ENCODE data around the gene LRRC4C. TPM values are rescaled to one million over a fixed set of nuclear protein-coding genes. Genes with fewer than 3 reads are reported as not detected.
"Not testable (repeated sequence)": the region's sequence is repeated elsewhere in the genome, so short reads cannot be mapped to it uniquely, and the experiment has no call there.

The LRRC4C gene
- total RNA-seq, 1 experiment from 2014 or later, result 0.12 TPM

DNA sequence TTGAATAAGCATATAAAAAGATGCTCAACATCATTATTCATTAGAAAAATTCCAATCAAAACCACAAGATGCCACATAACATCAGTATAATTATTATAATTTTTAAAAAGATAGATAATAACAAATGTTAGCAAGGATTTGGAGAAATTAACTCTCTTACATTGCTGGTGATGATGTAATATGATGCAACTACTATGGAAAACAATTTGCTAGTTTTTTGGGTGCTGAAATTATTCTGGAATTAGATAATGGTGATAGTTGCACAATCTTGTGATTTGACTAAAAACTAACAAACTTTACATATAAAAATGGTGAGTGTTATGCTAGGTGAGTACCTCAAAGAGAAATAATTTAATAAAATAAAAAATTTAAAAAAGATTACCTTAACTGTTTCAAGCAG, 412.2 kb downstream of the LRRC4C start:
- no peak for DNase-seq (ENCODE audit: extremely low read depth, low read depth)

GRCh38 chr11:41045266-41045665, 414.2 kb downstream of the LRRC4C start:
- no peak for DNase-seq (ENCODE audit: extremely low read depth, low read depth)

GRCh38 chr11:41044747-41045146, 414.7 kb downstream of the LRRC4C start:
- DNase-seq (ENCODE audit: extremely low read depth, low read depth), result no peak

GRCh38 chr11:41042688-41043087, 416.8 kb downstream of the LRRC4C start:
- DNase-seq (ENCODE audit: extremely low read depth, low read depth), result no peak

DNA sequence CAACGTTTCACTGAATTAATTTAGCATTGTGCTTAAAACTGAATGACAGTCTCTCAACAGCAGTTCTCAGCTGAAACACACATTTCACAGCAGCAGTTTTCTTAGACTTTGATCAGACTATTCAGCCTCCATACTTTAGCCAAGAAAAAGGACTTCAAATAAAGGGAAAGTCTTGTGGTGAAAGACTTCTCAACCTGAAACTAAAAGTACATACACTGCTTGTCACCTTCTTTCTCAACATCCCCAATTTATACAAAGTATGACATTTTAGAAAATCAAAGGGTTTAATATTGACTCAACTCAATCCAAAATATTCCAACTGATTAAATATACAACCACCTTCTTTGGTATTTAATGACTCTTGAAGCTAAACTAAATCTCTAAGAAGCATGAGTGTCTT, 419.0 kb downstream of the LRRC4C start:
- no peak for DNase-seq (ENCODE audit: extremely low read depth, low read depth)

DNA sequence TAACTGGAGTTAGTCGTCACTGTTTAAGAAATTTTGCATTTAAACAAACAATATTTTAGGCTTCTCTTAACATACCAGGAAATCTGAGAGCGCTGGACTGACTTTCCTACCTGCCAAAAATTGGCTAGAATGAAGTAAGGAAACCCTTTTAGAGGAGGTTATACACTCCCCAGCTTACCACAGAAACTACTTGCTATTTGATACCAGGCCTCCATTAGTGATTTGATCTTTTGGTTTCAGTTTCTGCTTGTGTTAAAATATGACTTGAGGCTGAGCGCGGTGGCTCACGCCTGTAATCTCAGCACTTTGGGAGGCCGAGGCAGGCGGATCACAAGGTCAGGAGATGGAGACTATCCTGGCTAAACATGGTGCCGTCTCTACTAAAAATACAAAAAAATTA, 419.9 kb downstream of the LRRC4C start:
- no peak for DNase-seq (ENCODE audit: extremely low read depth, low read depth)

GRCh38 chr11:41031551-41032060, 427.8 kb downstream of the LRRC4C start:
- DNase-seq (ENCODE audit: extremely low read depth, low read depth), result no peak

DNA sequence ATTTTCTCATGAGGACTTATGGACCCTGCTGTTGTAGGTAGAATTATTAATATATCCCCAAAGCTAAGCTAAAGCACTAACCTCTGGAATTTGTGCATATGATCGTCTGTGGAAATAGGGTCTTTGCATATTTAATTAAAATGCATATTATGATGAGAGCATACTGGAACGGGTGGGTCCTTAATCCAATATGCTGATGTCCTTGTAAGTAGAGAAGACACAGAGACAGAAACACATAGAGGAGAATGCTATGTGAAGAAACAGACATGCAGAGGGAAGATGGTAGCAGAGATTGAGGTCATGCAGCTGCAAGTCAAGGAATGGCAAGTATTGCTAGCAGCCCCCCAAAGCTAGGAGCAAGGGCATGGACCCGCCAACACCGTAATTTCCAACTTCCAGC, 439.2 kb downstream of the LRRC4C start:
- no peak for DNase-seq (ENCODE audit: extremely low read depth, low read depth)

DNA sequence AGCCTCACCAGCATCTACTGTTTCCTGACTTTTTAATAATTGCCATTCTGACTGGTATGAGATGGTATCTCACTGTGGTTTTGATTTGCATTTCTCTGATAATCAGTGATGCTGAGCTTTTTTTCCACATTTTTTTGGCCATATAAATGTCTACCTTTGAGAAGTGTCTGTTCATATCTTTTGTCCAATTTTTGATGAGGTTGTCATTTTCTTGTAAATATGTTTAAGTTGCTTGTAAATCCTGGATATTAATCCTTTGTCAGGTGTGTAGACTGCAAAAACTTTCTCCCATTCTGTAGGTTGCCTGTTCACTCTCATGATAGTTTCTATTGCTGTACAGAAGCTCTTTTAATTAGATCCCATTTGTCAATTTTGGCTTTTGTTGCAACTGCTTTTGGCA, 439.8 kb downstream of the LRRC4C start:
- DNase-seq (ENCODE audit: extremely low read depth, low read depth), result not testable (repeated sequence)

DNA sequence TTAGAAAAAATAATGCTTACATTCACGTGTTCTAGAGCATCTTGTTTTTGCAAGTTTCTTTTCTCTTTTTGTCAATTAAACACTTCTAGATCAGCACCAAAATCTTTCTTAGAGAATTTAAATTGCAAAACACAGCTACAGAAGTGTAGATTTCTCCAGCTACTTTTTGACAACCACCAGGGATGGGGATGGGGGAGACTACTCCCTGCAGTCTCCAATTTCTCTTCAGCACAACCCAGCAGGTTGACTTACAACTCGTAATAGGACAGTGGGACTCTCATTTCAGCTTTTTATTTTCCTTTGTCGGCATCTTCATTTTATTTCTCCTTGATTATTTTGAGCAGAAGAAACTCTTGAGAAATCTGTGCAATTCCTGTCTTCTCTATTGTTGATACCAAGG, 441.2 kb downstream of the LRRC4C start:
- no peak for DNase-seq (ENCODE audit: extremely low read depth, low read depth)

DNA sequence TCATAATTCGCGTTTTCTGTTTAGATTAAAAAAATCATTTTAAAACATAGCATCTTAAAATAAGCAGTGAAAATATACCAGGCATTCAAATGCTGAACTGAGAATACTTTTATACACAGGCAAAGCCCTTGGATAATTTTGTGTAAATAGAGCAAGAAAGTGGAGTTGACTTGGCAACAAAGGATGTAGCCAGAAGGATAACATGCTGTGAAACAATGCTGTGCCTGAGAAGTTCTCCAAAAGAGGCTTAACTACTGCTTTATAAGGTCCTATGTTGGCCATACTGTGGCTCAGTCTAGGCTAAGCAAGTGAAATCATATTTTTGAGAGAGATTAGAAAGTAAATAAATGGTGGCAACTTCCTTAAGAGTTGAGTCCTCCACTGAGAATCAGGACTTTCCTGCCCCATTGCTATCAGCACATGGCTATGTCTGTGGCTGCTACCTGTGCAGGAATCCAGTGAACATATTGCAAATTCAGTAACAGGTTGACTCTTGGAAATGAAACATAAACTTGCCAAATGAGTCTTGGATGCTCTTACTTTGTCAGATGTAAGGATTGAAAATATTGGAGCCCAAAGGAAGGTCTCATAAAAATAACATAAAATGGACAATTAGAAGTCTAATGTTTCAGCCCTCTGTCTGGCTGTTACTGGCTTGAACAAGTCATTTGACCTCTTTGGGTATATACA, 448.9 kb downstream of the LRRC4C start:
- no peak for DNase-seq (ENCODE audit: extremely low read depth, low read depth)

GRCh38 chr11:41005986-41006385, 453.5 kb downstream of the LRRC4C start:
- DNase-seq (ENCODE audit: extremely low read depth, low read depth), result no peak

- DNase-seq (ENCODE audit: extremely low read depth, low read depth), result no peak
Observed at GRCh38 chr11:41003339-41004282, 455.8 kb downstream of the LRRC4C start.

DNA sequence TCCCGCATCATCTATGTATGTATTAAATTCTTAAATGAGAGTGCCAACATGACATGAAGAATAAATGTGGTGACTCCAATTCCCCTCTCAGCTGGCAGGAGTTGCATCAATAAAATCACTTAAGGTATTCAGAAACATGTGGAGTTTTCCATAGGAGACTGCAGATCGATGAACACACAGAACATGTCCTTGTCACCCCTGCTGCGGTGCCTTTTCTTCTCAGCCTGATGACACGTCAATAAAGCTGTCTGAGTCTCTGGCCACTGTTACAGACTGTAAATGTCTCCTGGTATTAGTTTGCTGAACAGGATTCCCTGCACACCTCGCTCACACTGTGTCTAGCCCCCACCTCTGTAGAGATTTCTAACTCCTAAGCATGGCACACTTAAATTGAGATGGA, 460.5 kb downstream of the LRRC4C start:
- DNase-seq (ENCODE audit: extremely low read depth, low read depth), result no peak

DNA sequence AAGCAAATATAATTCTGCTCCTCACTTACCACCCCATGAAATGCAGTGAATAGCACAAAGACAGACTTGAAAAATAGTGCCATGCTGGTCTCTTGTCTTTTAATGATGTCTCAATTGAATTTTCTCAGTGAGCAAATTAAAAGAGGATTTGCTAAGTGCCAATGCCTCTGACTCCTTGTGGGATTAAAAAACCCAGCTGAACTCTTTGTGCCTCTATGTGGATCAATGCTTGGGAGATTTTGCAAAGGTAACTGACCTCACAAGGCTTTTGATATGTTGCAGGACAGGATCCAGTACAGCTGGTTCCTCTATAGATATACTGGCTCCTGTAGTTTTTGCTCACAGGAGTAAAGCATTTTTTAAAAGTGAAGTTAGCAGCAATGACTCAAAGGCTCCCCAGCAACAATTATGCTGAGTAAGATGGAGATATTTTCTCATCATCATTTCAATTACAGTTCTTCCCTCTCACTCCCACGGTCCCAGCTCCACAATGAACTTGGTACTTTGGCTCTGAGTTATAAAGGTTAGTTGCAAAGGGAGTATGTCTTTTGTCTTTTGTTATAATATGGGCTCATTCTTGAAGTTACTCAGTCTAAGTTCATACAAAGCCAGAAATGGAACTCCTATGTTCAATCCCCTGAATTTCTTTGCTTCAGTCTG, 471.5 kb downstream of the LRRC4C start:
- no peak for DNase-seq (ENCODE audit: extremely low read depth, low read depth)

DNA sequence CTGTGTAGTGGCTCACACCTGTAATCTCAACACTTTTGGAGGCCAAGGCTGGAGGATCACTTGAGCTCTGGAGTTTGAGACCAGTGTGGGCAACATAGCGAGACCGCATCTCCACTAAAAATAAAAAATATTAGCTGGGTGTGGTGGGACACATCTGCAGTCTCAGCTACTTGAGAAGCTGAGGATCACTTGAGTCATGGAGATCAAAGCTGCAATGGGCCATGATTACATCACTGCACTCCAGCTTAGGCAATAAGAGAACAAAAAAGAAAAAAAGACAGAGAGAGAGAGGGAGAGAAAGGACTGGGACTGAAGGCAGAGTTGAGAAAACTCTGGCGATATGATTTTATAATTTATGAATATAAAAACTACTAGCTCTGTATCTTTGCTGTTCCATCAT, 473.1 kb downstream of the LRRC4C start:
- DNase-seq (ENCODE audit: extremely low read depth, low read depth), result no peak

GRCh38 chr11:40975076-40975475, 484.4 kb downstream of the LRRC4C start:
- no peak for DNase-seq (ENCODE audit: extremely low read depth, low read depth)

DNA sequence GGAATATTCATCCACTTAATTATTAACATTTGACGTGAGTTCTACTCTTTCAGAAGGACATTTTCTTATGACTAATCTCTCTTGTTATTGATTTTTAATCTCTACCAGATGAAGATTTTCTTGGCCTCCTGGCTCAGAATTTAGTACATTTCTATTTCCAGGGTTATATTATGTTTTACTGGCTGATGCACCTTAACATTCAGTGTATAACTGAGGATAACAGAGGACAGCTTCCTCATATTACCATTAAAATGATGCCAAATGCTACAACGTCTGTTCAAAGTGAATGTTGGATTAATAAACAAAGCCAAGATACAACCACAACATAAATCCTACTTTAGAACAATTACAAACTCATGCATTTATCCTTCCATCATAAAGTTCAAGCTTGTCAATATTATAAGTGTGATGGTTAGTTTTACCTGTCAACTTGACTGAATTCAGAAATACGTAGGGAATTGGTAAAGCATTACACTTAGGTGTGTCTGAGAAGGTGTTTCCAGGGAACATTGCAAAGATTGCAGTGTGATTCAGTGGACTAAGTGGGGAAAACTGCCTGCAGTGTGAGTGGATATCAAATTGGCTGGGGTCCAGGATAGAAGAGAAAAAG, 485.2 kb downstream of the LRRC4C start:
- DNase-seq (ENCODE audit: extremely low read depth, low read depth), result no peak

GRCh38 chr11:40958707-40959106, 500.7 kb downstream of the LRRC4C start:
- no peak for DNase-seq (ENCODE audit: extremely low read depth, low read depth)

DNA sequence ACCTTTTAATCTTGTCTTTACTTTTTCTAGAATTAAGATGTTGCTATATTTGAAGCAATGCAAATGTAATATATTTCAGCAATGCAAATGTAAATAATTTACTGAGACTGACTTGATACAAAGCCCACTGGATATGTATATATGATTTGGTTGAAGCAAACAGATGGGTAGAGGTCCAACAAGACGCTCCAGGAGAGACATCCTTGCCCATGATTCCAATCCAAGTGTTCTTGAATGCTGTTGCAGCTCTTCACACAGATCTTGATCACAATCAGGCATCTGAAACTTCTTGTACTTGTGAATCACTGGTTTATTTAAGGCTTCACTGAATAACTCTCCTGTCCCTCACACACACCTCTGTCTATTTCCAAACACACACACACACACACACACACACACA, 507.0 kb downstream of the LRRC4C start:
- DNase-seq (ENCODE audit: extremely low read depth, low read depth), result no peak

- no peak for DNase-seq (ENCODE audit: extremely low read depth, low read depth)
Observed at GRCh38 chr11:40938002-40938401, 521.5 kb downstream of the LRRC4C start.

All from NCI-H460 (cell line).